Central memory CD8-positive, alpha-beta T cell (primary cell): ENCODE results near the gene EXOC6B.
"Not testable (repeated sequence)": the region's sequence is repeated elsewhere in the genome, so short reads cannot be mapped to it uniquely, and the experiment has no call there.

Experiments
- ATAC-seq: fragments of 150-1000 bp; cut with Tn5 transposase; replicated peaks from 2 replicates; pipeline ENCODE4 v1.10.0; 2022; ENCODE audit warnings: mild to moderate bottlenecking, moderate FRiP score, moderate number of reproducible peaks; ENCODE audit not compliant: poor library complexity, severe bottlenecking; ENCODE audit errors: extremely low read depth
- DNase-seq, 2 donors: peaks; one replicate each; pipeline ENCODE4 v3.0.0; 2021; ENCODE audit warnings: low spot score in 2 of 2
- H3K27ac Mint-ChIP-seq: one replicate; pipeline ENCODE4 v1.8.0; 2022; ENCODE audit warnings: low read depth, mild to moderate bottlenecking, moderate library complexity, mixed read lengths
- H3K27me3 Mint-ChIP-seq: one replicate; pipeline ENCODE4 v1.8.0; 2022; ENCODE audit warnings: mixed read lengths
- H3K36me3 Mint-ChIP-seq: one replicate; pipeline ENCODE4 v1.8.0; 2022; ENCODE audit warnings: mild to moderate bottlenecking, moderate library complexity, mixed read lengths; ENCODE audit not compliant: insufficient read depth
- H3K4me1 Mint-ChIP-seq: one replicate; pipeline ENCODE4 v1.8.0; 2022; ENCODE audit warnings: mixed read lengths
- H3K4me3 Mint-ChIP-seq: one replicate; pipeline ENCODE4 v1.8.0; 2022; ENCODE audit warnings: mild to moderate bottlenecking, moderate library complexity, mixed read lengths
- H3K9me3 Mint-ChIP-seq: one replicate; pipeline ENCODE4 v1.8.0; 2022; ENCODE audit warnings: mixed read lengths

Gene EXOC6B

DNA sequence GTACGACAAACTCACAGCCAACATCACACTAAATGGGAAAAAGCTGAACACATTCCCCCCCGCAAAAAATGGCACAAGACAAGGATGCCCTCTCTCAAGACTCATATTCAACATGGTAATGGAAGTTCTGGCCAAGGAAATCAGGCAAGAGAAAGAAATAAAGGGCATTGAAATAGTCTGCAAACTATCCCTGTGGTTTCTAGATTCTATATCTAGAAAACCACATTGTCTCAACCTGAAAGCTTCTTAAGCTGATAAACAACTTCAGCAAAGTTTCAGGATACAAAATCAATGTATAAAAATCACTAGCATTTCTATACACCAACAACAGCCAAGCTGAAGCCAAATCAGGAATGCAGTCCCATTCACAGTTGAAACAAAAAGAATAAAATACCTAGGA is 383.6 kb downstream of the EXOC6B start:
- Mint-ChIP-seq H3K27me3 (no peaks in the 10 kb centered on the region), H3K4me1 (no peaks in the 10 kb centered on the region), H3K4me3 (no peak overlapping the region), H3K9me3 (peaks cover 20% of the 10 kb centered on the region), H3K36me3 (peaks cover 1% of the 10 kb centered on the region), H3K27ac (no peak overlapping the region)
- ATAC-seq, result no peak
- DNase-seq, result no peak

DNA sequence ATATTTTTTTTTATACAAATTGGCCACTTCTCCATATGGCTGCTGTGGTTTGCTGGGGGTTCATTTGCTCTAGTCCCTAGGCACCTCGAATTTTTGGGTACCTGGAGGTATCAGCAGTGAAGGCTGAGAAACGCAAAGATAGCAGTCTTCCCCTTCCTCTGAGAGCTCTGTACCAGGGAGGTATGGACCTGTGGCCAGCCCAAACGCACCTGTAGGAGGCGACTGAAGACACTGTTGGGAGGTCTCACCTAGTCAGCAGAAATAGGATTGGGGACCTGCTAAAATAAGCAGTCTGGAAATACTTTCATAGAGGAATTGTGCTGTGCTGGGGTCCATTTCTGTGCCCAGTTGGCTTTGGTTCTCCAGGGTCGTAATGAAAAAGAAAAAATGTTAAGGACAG is 385.9 kb downstream of the EXOC6B start:
- Mint-ChIP-seq H3K27ac (no peak overlapping the region), H3K4me3 (no peak overlapping the region), H3K27me3 (no peaks in the 10 kb centered on the region), H3K4me1 (no peaks in the 10 kb centered on the region), H3K36me3 (peaks cover 1% of the 10 kb centered on the region), H3K9me3 (peaks cover 22% of the 10 kb centered on the region)
- ATAC-seq, result no peak
- no peak for DNase-seq

DNA sequence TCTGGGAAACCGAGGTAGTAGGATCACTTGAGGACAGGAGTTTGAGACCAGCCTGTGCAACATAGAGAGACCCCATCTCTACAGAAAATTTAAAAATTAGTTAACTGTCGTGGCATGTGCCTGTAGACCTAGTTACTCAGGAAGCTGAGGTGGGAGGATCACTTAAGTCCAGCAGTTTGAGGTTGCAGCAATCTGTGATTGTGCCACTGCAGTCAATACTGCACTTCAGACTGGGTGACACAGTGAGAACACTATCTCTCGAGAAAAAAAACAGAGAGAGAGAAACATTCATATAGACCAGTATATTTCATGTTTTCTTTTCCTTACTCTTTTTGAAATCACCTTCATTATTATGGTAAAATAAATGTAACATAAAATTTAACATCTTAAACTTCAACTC is 387.5 kb downstream of the EXOC6B start:
- DNase-seq (no peak), ATAC-seq (no peak)
- Mint-ChIP-seq H3K4me3 (no peak overlapping the region), H3K36me3 (peaks cover 1% of the 10 kb centered on the region), H3K4me1 (no peaks in the 10 kb centered on the region), H3K27ac (no peak overlapping the region), H3K9me3 (peaks cover 26% of the 10 kb centered on the region), H3K27me3 (no peaks in the 10 kb centered on the region)

DNA sequence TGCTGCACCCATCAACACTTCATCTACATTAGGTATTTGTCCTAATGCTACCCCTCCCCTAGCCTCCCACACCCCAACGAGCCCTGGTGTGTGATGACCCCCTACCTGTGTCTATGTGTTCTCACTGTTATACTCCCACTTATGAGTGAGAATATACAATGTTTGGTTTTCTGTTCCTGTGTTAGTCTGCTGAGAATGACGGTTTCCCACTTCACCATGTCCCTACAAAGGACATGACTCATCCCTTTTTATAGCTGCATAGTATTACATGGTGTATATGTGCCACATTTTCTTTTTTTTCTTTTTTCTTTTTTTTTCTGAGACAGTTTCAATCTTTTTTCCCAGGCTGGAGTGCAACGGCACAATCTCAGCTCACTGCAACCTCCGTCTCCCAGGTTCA is 394.1 kb downstream of the EXOC6B start:
- H3K4me1 Mint-ChIP-seq, result no peaks in the 10 kb centered on the region
- no peaks in the 10 kb centered on the region for H3K36me3 Mint-ChIP-seq
- H3K27ac Mint-ChIP-seq, result no peak overlapping the region
- no peak for DNase-seq
- no peak overlapping the region for H3K4me3 Mint-ChIP-seq
- no peak for ATAC-seq
- H3K9me3 Mint-ChIP-seq, result peaks cover 20% of the 10 kb centered on the region
- H3K27me3 Mint-ChIP-seq, result no peaks in the 10 kb centered on the region

DNA sequence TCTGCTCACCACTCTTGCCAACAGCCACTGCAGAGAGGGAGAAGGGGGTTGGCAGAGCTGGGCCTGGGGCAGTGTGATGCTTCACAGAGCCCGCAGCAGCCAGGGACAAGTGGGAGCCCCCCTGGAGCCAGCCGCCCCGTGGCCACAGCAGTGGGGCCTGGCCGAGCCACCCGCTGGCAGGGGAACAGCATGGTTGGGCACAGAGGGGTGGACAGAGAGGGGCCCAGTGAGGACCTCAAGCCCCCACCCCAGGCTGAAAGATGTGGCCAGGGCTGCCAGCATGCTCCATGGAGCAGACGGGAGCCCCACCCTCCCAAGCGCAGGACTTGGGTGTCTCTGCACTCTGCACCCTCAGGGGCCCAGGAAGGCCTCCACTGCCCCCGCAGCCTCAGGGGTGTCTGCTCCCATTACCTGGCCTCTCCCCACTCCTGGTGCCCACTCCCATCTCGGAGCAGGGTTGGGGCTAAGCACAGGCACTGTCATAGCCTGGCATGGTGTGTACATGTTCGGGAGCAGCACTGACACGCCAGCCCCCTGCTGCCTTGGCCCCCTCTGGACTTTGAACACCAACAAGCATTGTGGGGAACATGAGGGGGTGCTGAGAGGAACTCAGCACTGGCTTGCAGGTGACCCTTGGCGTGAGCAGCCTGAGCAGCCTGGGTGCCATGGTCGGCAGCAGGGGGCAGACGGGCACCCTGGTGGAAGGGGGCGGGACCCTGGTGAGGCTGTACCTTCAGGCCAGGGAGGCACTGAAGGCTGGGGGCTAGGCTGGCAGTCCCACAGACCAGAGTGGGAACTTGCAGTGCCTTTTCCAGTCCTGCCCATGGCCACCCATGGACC is 398.6 kb downstream of the EXOC6B start:
- ATAC-seq, result no peak
- Mint-ChIP-seq H3K4me3 (no peak overlapping the region), H3K36me3 (no peaks in the 10 kb centered on the region)

DNA sequence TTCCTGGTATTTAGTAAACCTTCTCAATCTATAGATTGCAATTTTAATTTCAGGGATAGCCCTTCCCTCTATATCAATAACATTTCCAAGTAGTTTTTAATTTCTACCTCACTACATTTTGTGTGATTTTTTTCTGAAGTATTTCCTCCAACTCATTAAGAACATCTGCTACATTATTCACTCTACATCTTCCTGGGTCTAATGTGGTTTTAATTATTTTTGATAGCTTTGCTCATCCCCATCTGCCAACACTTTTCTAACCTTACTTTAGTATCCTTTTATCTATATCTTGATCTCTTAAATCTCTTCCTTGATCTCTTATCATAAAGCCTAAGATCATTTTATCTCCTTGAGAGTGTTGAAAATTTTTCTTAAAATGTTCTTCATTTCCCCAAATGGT is 399.8 kb downstream of the EXOC6B start:
- Mint-ChIP-seq H3K4me1 (no peaks in the 10 kb centered on the region), H3K4me3 (no peak overlapping the region), H3K36me3 (no peaks in the 10 kb centered on the region), H3K9me3 (peaks cover 5% of the 10 kb centered on the region), H3K27me3 (no peaks in the 10 kb centered on the region), H3K27ac (no peak overlapping the region)
- ATAC-seq (no peak), DNase-seq (no peak)

More for the DNA sequence above, 398.6 kb downstream of the EXOC6B start:
- Mint-ChIP-seq H3K9me3 (peaks cover 5% of the 10 kb centered on the region), H3K27me3 (no peaks in the 10 kb centered on the region), H3K4me1 (no peaks in the 10 kb centered on the region), H3K27ac (no peak overlapping the region)
- no peak for DNase-seq

DNA sequence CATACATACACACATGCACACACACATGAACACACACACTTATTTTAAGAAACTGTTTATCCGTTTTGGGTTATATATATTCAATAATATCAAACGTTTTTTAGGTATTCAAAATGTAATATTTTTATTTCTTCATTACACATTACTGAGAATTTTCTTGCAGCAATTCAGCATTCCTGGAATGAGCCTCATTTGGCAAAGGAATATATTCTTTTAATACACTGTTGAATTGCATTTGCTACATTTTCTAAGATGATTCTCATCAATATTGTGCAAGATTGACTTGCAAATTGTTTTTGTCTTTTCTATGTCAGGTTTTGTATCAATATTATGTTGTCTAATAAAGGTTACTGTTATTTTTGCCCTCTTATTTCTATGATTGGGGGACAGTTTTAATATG is 402.1 kb downstream of the EXOC6B start:
- ATAC-seq (no peak), DNase-seq (no peak)
- Mint-ChIP-seq H3K27ac (no peak overlapping the region), H3K4me3 (no peak overlapping the region), H3K4me1 (no peaks in the 10 kb centered on the region), H3K27me3 (no peaks in the 10 kb centered on the region), H3K36me3 (no peaks in the 10 kb centered on the region), H3K9me3 (peaks cover 11% of the 10 kb centered on the region)

DNA sequence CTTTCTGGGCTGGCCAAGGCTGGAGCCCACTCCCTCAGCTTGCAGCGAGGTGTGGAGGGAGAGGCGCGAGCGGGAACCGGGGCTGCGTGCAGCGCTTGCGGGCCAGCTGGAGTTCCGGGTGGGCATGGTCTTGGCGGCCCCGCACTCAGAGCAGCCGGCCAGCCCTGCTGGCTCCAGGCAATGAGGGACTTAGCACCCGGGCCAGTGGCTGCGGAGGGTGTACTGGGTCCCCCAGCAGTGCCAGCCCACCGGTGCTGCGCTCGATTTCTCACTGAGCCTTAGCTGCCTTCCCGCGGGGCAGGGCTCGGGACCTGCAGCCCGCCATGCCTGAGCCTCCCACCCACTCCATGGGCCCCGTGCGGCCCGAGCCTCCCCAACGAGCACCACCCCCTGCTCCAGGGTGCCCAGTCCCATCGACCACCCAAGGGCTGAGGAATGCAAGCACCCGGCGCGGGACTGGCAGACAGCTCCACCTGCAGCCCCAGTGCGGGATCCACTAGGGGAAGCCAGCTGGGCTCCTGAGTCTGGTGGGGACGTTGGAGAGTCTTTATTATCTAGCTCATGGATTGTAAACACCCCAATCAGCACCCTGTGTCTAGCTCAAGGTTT is 404.0 kb downstream of the EXOC6B start:
- not testable (repeated sequence) for H3K4me3 Mint-ChIP-seq, H3K27me3 Mint-ChIP-seq, H3K4me1 Mint-ChIP-seq, H3K36me3 Mint-ChIP-seq, DNase-seq, ATAC-seq, H3K27ac Mint-ChIP-seq
- H3K9me3 Mint-ChIP-seq, result peaks cover 11% of the 10 kb centered on the region

DNA sequence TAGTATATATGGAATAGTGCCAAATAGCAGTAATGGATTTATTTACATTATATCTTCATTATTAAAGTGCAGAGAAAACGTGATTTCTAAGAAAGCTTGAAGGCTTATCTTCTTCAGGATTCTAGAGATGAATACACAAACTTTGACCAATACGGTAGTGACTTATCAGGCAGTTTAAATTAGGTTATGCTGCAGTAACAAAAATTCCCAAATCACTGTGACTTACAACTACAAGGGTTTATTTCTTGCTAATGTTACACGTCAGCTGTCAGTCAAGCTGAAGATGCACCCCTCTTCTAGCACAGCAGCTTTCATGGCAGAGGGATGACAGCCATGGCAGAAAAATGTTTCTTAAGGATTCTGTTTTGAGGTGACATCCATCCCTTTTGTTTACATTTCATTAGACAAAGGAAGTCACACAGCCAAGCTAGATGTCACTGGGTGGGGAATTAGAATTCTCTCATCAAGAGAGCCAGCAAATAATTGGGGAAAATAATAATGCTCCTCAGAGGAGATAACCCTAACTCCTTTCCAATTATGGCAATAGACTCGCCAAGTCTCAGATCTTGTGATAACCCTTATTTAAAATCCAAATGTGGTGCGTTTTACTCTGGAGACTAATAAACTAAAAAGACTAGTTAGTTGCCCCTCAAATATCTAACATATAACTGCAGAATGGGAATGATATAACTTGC is 409.9 kb downstream of the EXOC6B start:
- Mint-ChIP-seq H3K9me3 (peaks cover 12% of the 10 kb centered on the region), H3K4me3 (no peak overlapping the region), H3K27ac (no peak overlapping the region), H3K4me1 (no peaks in the 10 kb centered on the region), H3K36me3 (no peaks in the 10 kb centered on the region), H3K27me3 (no peaks in the 10 kb centered on the region)
- ATAC-seq (no peak), DNase-seq (no peak)

DNA sequence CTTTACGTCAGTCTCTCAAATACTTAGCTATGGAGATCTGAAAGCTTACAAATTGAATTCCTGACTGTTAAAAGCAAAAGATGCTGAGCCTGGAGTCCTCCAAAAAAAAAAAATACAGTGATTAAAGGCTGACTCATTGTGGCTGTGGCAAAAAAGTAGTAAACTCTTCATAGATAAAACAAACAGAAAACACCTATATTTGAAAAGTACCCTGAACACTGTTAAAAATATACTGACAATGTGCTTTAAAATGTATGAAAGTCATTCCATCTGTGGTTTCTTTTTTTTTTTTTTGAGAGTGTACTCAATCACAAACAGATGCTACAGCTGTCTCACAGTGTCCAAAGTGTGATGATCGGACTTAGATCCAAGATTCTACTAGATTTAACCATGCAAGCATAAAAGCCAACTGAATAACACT is 410.6 kb downstream of the EXOC6B start:
- H3K36me3 Mint-ChIP-seq, result no peaks in the 10 kb centered on the region
- DNase-seq (no peak), ATAC-seq (no peak)
- no peak overlapping the region for H3K27ac Mint-ChIP-seq
- H3K27me3 Mint-ChIP-seq, result no peaks in the 10 kb centered on the region
- no peak overlapping the region for H3K4me3 Mint-ChIP-seq
- H3K4me1 Mint-ChIP-seq, result no peaks in the 10 kb centered on the region
- H3K9me3 Mint-ChIP-seq, result peaks cover 12% of the 10 kb centered on the region

DNA sequence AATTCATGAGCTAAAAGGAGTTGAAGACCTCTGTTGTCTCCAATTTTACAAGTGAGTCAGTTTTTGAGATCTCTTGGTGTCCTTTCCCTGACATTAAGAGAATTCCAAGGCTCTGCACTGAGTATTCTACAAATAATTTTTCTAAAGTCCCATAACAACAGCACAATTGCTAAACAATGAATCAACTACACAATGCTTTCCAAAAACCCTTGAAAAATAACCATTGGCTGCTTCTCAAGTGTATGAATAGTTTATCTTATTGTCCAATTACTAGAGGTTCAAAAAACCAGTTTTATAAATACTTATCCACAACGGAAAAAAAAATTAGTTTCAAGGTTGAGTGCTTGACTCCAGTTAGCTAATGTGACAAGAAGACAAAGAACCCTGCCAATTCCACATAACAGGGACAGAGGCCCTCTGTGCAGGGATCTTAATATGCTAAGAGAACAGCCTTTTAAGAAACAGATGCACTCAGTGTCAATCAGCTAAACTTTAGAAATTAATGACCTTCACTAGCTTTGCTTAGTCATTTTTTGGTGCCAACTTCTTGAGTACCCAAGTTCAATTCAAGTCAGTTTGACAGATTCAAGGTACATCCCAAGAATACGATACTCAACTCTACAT is 411.6 kb downstream of the EXOC6B start:
- no peak for ATAC-seq
- no peak for DNase-seq
- H3K4me3 Mint-ChIP-seq, result no peak overlapping the region
- H3K9me3 Mint-ChIP-seq, result peaks cover 7% of the 10 kb centered on the region
- H3K27me3 Mint-ChIP-seq, result no peaks in the 10 kb centered on the region
- no peaks in the 10 kb centered on the region for H3K36me3 Mint-ChIP-seq
- no peaks in the 10 kb centered on the region for H3K4me1 Mint-ChIP-seq
- no peak overlapping the region for H3K27ac Mint-ChIP-seq

DNA sequence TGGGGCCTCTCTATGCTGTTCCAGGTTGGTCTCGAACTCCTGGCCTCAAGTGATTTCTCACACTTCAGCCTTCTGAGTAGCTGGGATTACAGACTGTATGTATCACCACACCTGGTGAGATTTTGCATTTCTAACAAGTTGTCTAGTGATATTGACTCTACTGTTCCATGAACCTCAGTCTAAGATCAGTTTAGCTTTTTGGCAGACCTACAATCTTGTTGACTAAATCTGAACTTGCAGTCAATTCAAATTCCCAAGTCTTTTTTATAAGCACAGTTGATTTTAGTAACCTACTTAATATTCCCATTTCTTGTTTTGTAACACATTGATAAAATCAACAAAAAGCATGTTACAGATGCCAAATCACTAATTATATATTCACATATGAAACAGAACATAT is 412.1 kb downstream of the EXOC6B start:
- no peak for ATAC-seq
- H3K27ac Mint-ChIP-seq, result no peak overlapping the region
- no peaks in the 10 kb centered on the region for H3K36me3 Mint-ChIP-seq
- H3K27me3 Mint-ChIP-seq, result no peaks in the 10 kb centered on the region
- H3K4me3 Mint-ChIP-seq, result no peak overlapping the region
- no peaks in the 10 kb centered on the region for H3K4me1 Mint-ChIP-seq
- peaks cover 7% of the 10 kb centered on the region for H3K9me3 Mint-ChIP-seq
- DNase-seq, result no peak
